Muscle layer of colon (tissue), 2 donors: Measurements from ENCODE around the gene SPON2.

Experiments used
- H3K27ac ChIP-seq: one replicate; pipeline ENCODE4 v1.7.0; 2013; ENCODE audit warnings: low read depth, mild to moderate bottlenecking, low read length, moderate library complexity
- H3K27me3 ChIP-seq, 2 donors: one replicate each; pipeline ENCODE4 v1.7.0; 2013; ENCODE audit warnings: low read length in 2 of 2, mild to moderate bottlenecking in 2 of 2; ENCODE audit not compliant: insufficient read depth in 2 of 2, control insufficient read depth in 1 of 2
- H3K36me3 ChIP-seq: one replicate; pipeline ENCODE4 v1.7.0; 2013; ENCODE audit warnings: mild to moderate bottlenecking, low read length; ENCODE audit not compliant: insufficient read depth
- H3K4me1 ChIP-seq: one replicate; pipeline ENCODE4 v1.7.0; 2013; ENCODE audit warnings: mild to moderate bottlenecking, low read length; ENCODE audit not compliant: insufficient read depth
- H3K4me3 ChIP-seq, 2 donors: one replicate each; pipeline ENCODE4 v1.7.0; 2013; ENCODE audit warnings: low read length in 2 of 2, low read depth in 1 of 2, mild to moderate bottlenecking in 1 of 2, moderate library complexity in 1 of 2
- H3K9ac ChIP-seq: one replicate; pipeline ENCODE4 v1.7.0; 2013; ENCODE audit warnings: low read length
- H3K9me3 ChIP-seq: one replicate; pipeline ENCODE4 v1.7.0; 2013; ENCODE audit warnings: mild to moderate bottlenecking, low read length
- donor health status: abdominal sarcoma.
- donor health status: Adenocarcinoma of cecum.

SPON2 gene

DNA sequence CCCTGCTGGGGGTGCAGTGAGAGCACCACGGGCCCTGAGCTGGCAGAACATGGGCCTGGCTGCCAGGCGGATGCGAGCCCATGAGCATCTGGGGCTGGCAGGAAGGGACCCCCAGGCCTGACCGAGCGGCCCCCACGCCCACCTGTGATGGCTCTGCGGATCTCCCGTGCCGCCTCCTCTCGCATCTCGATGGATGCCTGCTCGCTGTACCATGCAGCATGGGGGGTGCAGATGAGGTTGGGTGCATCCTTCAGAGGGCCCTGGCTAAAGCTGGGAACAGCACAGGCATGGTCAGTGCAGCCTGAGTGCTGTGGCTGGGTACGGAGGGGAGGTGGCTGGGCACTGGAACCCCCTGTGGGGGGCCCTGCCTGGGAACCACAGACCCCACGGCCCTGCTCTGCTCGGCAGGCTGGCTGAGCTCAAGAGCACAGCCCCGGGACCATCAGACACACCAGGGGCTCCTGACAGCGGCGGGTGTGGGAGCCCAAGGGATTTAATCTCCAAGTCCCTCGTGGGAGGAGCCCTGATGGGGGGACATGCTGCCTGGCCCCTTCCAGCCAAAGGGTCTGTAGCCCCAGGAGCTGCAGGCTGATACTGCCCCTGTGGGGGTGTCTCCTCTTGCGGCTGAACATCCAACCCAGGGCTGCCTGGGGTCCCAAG is 41.1 kb upstream of the SPON2 start:
- Histone ChIP-seq H3K4me1 (peaks cover 40% of the 10 kb centered on the region), H3K27ac (peak overlapping the region; percentile 29)

DNA sequence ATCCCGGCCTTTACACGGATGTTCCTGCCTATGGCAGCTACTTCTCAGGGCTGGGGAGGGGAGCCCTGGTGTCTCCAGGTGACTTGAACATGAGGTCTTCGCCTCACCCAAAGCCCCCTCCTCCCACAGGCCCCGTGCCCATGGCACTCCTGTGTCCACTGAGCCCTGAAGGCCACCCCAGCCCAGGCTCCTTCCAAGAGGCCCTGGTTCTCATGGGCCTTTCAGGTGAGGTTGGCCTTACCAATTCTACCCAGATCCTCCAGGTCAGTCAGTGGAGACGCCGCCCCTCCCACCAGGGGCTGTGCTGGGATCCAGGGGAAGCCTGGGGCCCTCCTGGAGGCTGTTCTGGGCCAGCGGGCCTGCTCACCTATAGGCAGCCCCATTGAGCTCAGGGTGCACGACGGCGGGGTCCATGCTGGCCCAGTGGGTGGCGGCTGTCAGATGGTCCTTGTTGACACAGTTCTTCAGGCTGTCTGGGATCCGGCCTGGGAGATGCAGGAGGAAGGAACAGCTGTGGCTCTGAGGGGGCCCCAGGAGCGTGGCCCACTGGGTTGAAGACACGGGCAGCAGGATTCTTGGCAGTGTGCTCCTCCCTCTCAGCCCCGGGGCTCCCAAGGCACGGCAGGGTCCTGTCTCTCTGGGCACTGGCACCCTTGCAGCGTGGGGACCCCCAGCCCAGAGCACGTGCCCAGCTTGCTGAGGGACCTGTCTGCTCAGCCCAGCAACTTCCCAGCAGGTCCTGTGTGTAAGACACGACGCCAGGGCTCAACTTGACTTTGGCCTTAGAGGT is 40.4 kb upstream of the SPON2 start:
- H3K9ac ChIP-seq: no peak overlapping the region
- peaks cover 44% of the 10 kb centered on the region for H3K36me3 ChIP-seq
- no peaks in the 10 kb centered on the region for H3K27me3 ChIP-seq
- H3K4me1 ChIP-seq: peaks cover 41% of the 10 kb centered on the region
- H3K9me3 ChIP-seq: no peaks in the 10 kb centered on the region
- no peak overlapping the region for H3K4me3 ChIP-seq
- peak overlapping the region; percentile 29 for H3K27ac ChIP-seq

More for the DNA sequence above, 41.1 kb upstream of the SPON2 start:
- Histone ChIP-seq H3K27me3 (no peaks in the 10 kb centered on the region), H3K4me3 (no peak overlapping the region), H3K9me3 (no peaks in the 10 kb centered on the region), H3K9ac (no peak overlapping the region), H3K36me3 (peaks cover 44% of the 10 kb centered on the region)

DNA sequence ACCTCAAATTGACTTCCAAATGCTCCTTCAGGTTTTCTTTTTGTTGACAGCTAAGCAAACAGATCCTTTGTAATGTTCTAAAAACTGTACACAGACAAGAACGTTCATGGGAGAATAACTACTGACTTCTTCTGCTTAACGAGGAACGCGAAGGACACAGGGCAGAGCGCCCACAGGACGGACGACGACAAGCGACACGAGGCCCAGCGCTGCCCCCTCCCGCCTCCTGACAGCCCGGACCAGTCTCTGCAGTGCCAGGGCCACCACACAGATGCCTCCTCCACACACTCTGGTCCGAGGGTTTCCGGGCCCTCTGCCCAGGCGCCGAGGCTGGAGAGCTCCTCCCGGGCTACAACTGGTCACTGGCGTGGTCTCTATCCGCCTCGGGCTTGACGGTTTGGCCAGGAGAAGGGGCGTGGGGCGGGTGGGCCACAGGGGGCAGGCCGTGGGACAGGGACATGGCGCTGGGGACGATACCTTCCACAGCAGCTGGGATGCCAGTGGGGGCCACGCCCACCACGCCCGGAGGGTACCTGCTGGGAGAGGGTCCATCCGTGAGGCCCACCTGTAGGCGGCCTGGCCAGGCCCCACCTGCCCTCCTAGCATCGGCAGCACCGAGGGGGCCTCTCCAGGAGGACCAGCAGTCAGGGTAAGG is 39.6 kb upstream of the SPON2 start:
- Histone ChIP-seq H3K4me1 (peaks cover 41% of the 10 kb centered on the region), H3K9ac (no peak overlapping the region), H3K4me3 (no peak overlapping the region), H3K9me3 (no peaks in the 10 kb centered on the region), H3K36me3 (peaks cover 43% of the 10 kb centered on the region), H3K27ac (no peak overlapping the region), H3K27me3 (no peaks in the 10 kb centered on the region)

GRCh38 chr4:1211371-1211770 is 39.0 kb upstream of the SPON2 start:
- H3K9me3 ChIP-seq: no peaks in the 10 kb centered on the region
- peaks cover 41% of the 10 kb centered on the region for H3K4me1 ChIP-seq
- H3K27ac ChIP-seq: peak overlapping the region; percentile 3
- H3K27me3 ChIP-seq: no peaks in the 10 kb centered on the region
- no peak overlapping the region for H3K4me3 ChIP-seq
- H3K9ac ChIP-seq: no peak overlapping the region
- peaks cover 36% of the 10 kb centered on the region for H3K36me3 ChIP-seq

GRCh38 chr4:1210971-1211370 is 38.6 kb upstream of the SPON2 start:
- Histone ChIP-seq H3K4me3 (no peak overlapping the region), H3K27ac (peak overlapping the region; percentile 3), H3K36me3 (peaks cover 34% of the 10 kb centered on the region), H3K27me3 (no peaks in the 10 kb centered on the region), H3K9me3 (no peaks in the 10 kb centered on the region), H3K4me1 (peaks cover 41% of the 10 kb centered on the region), H3K9ac (no peak overlapping the region)

- H3K27me3 ChIP-seq: no peaks in the 10 kb centered on the region
- no peak overlapping the region for H3K9ac ChIP-seq
- H3K27ac ChIP-seq: peak overlapping the region; percentile 40
- no peak overlapping the region for H3K4me3 ChIP-seq
- peaks cover 41% of the 10 kb centered on the region for H3K4me1 ChIP-seq
- H3K36me3 ChIP-seq: peaks cover 28% of the 10 kb centered on the region
- H3K9me3 ChIP-seq: no peaks in the 10 kb centered on the region
These were observed 38.0 kb upstream of the SPON2 start for GRCh38 chr4:1210241-1210841.

DNA sequence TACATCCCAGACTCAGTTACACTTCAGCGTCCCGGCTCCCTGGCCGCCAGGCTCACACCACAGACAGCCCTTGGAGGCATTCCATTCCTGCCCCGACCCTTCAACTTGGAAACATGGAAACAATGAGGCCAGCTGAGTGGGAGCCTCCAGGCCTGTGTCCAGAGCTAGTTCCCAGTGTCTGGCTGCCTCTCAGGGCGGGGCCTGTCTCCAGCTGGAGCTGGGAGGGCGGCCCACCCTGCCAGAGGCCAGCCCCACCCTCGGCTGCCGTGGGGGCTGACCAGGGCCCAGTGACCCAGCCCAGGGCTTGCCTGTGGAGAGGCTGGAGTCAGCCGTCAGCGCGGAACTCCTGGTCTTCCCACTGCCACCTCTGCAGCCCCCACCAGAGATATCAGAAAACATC is 37.4 kb upstream of the SPON2 start:
- Histone ChIP-seq H3K4me1 (peaks cover 41% of the 10 kb centered on the region), H3K27me3 (no peaks in the 10 kb centered on the region), H3K4me3 (peak overlapping the region; percentile 14 to 27), H3K9ac (no peak overlapping the region), H3K9me3 (no peaks in the 10 kb centered on the region), H3K27ac (peak overlapping the region; percentile 40), H3K36me3 (peaks cover 22% of the 10 kb centered on the region)

- Histone ChIP-seq H3K4me3 (peak overlapping the region; percentile 14 to 27), H3K27ac (peak overlapping the region; percentile 40), H3K4me1 (peaks cover 41% of the 10 kb centered on the region), H3K27me3 (no peaks in the 10 kb centered on the region), H3K36me3 (peaks cover 16% of the 10 kb centered on the region), H3K9me3 (no peaks in the 10 kb centered on the region), H3K9ac (no peak overlapping the region)
These were observed 36.8 kb upstream of the SPON2 start for GRCh38 chr4:1208970-1209704.

- Histone ChIP-seq H3K36me3 (peaks cover 11% of the 10 kb centered on the region), H3K4me3 (no peak overlapping the region), H3K27me3 (no peaks in the 10 kb centered on the region), H3K9me3 (no peaks in the 10 kb centered on the region), H3K4me1 (peaks cover 42% of the 10 kb centered on the region), H3K9ac (no peak overlapping the region), H3K27ac (peak overlapping the region; percentile 40)
These were observed 36.0 kb upstream of the SPON2 start for GRCh38 chr4:1208266-1208961.

DNA sequence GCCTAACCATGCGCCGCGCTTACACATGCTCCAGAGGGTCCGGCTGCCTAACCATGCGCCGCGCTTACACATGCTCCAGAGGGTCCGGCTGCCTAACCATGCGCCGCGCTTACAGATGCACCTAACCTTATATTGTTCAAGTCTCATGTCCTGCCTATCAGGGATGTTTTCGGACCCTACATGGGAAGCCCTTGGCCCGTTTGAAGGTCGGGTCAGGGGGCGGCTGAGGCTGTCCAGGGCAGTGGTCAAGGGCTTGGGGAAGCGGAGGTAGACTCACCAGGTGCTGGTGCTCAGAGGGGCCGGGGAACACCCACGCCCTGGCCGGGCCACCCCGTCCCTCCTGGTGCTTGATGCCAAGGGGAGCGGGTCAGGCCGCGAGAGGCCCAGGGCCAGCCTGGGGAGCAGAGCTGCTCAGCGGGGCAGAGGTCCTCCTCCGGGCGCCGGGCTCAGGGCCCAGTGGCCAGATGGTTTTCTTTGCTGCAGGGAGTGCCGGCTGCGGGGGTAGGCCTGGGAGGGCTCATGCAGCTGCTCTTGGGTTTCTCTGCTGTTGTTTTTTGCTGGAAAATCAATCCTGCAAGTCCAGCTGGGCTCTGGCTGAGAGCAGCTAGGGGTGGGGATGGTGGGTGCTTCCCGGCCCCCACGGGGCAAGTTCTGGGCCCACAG is 35.4 kb upstream of the SPON2 start:
- H3K4me3 ChIP-seq: no peak overlapping the region
- no peaks in the 10 kb centered on the region for H3K27me3 ChIP-seq
- peaks cover 5% of the 10 kb centered on the region for H3K36me3 ChIP-seq
- H3K27ac ChIP-seq: no peak overlapping the region
- no peaks in the 10 kb centered on the region for H3K9me3 ChIP-seq
- H3K4me1 ChIP-seq: peaks cover 48% of the 10 kb centered on the region
- H3K9ac ChIP-seq: no peak overlapping the region
